HG02943 (cell line): ENCODE data around the gene FOXG1.

Experiments used
- ATAC-seq: cut with Tn5 transposase; IDR thresholded peaks from one replicate; pipeline ENCODE4 v1.9.1; 2021; ENCODE audit warnings: mild to moderate bottlenecking, low read depth, moderate library complexity; ENCODE audit not compliant: unreplicated experiment

The FOXG1 gene

DNA sequence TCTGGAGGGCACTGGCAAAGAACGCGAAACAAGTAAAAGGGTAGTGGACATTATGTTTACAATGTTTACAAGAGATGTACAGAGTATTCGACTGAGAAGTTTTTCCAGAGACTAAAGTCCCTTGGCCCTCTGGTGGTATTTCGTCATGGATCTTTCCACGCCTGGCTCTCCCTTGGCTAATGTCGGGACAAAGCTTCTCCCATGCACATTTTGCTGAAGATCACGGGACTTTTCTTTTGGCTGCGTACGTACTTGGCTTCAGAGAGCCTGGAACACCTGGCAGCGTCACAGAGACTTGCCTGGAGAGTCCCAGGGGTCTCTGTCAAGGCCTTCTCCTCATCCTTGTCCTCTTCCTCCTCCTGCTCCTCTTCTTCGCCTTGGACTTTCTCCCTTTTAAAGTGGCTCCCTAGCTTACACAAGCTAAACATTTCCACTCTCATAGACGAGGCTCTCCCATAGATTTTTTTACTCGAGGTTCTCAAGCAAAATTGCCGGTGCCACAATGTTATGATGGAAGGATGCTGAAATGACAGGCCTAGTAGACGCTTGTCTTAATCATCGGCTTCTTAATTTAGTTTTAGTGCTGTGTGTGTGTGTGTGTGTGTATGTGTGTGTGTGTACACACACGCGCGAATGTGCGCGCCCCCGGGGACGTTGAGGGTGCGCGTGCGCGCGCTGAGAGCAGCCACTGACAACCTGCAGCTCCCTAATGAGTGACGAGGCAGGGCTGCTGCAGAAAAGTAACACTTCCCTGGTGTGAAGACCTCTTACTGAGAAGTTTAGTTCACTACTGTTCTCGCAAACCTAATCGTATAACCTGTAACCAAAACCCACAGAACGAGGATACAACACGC lies 4.9 kb upstream of the FOXG1 start:
- ATAC-seq: no peak

DNA sequence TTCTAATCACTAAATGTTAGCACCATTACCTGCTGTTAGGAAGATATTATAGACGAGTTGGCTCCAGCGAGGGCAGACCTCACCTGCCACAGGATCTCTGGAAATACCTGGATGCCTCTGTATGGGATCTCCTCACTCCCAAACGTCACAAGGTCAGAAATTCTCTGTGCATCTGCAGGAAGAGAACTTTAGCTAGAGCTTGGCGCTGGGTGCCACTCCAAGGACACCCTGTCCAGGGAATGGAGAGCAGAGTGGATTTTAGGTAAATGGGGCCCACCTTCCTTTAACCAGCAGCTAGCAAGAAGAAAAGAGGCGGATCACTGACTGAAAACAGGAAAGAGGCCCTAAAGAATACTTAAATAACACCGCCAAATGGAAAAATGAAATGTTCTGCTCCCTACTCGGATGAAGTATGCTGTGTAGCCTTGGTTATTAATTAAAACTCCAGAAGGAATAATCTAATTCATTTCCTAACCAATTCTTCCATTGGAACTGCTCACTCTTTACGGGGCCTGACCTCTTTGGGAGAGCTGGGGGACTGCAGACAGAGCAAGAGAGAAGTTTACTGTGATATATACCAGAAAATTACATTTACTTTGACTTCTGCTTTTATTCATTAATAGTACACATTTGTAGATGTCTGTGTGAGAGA lies 4.2 kb upstream of the FOXG1 start:
- ATAC-seq: no peak

DNA sequence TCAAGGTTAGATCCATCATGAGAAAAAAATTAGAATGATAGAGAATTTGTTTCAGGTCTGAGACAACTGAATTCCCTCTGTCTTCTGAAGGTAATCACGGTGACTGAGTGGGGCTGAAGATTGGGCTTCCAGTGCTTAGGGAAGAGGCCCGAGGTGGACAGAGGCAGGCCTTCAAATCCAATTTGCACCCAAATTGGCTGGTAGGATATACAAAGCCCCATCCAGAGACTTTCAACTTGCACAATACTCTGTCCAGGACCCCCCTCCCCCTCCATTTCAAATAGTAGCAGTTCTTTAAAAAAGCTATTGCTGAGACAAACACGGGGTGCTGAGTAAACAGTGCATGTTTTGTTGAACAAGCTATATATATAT lies 3.6 kb upstream of the FOXG1 start:
- no peak for ATAC-seq

DNA sequence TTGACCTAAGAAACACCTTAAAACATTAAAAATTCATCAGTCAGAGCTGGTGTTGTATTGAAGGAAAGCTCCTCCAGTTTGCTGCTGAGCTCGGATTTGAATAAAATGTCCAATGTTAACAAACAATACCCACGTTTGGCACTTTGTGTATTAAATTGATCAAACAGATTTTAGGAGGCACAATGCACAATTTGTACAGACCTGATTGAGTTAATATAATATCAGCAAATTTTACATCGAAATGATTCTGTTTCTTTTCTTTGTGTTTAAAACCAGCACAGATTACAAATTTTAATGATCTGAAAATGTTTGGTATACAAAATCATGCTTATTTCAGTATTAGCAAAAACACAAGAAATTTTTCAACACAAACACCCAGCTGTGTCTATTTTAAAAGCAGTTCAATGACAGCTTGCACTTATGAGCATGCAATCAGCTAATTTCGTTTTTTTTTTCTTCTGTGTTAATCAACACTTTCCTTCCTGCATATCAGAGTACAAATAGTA lies 2.8 kb upstream of the FOXG1 start:
- ATAC-seq: no peak

DNA sequence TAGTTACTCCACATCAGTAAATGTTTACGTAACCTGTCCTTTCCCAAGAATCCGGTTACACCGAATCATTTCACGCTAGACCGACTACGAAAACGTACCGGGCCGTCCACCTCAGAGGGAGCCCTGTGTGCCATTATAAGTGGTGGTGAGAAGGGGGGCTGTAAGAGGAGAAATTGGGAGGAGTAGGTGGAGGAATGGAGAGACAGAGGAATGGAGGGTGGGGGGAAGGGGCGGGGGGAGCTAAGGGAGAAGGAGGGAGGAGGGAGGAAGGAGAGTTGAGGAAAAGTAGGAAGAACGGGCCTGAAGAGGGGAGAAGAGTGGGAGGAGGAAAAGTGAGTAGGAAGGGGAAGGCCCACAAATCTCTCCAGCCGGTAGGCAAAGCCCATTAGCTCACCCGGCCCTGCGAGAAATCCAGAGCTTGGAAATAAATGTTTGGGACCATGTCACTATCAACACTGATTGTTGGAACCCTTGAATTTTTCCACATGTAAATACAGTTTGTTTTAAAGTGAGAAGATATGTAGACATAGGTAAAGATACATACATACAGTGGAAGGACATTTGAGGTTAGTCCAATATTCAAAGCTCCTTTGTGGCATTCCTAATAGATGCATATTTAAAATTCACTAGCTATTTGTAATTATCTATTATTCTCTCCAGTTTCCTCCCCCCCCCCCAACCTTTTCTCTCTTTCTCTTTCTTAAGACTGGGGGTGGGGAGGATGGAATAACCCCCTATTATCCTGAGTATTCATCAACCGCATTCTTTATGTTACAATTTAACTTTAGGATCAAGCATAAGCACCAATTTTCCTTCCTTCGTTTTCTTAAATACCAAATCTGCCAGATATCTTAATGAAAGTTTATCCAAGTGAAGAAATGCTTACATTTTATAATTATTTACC lies 2.1 kb upstream of the FOXG1 start:
- ATAC-seq: no peak

DNA sequence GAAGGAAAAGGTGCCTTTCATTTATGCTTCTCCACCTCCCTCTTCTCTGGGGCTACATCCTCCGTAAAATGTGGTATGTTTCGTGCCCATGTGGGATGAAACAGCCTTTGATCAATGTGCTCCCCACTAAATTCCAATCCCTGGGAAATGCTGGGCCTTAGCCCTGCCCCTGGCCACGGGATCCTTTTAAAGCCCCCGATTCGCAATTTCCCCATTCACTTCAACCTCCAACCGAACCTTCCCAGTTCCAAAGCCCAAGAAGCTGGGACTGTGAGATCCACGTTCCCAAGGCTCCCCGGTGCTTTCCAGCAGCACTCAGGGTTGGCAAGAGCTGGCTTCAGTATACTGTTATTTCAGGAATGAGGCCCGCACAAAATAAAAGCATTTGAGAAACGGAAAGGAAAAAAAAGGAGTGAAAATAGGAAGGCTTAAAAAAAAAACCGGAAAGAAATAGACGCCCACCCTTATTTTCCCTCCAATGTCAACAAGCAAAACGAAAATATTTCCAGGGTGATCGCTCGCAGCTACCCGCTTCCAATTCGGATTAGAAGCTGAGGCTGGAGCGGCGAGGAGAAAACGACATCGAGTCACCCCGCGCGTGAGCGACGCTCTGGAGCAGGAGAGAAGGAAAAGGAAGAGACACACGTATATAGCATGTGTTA lies 1.3 kb upstream of the FOXG1 start:
- ATAC-seq: no peak

- ATAC-seq: no peak
Measured at GRCh38 chr14:28765831-28766468, 637 bp upstream of the FOXG1 start.

- no peak for ATAC-seq
Measured at GRCh38 chr14:28767030-28767852, 654 bp downstream of the FOXG1 start.

DNA sequence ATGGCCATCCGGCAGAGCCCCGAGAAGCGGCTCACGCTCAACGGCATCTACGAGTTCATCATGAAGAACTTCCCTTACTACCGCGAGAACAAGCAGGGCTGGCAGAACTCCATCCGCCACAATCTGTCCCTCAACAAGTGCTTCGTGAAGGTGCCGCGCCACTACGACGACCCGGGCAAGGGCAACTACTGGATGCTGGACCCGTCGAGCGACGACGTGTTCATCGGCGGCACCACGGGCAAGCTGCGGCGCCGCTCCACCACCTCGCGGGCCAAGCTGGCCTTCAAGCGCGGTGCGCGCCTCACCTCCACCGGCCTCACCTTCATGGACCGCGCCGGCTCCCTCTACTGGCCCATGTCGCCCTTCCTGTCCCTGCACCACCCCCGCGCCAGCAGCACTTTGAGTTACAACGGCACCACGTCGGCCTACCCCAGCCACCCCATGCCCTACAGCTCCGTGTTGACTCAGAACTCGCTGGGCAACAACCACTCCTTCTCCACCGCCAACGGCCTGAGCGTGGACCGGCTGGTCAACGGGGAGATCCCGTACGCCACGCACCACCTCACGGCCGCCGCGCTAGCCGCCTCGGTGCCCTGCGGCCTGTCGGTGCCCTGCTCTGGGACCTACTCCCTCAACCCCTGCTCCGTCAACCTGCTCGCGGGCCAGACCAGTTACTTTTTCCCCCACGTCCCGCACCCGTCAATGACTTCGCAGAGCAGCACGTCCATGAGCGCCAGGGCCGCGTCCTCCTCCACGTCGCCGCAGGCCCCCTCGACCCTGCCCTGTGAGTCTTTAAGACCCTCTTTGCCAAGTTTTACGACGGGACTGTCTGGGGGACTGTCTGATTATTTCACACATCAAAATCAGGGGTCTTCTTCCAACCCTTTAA lies 1.5 kb downstream of the FOXG1 start:
- no peak for ATAC-seq

DNA sequence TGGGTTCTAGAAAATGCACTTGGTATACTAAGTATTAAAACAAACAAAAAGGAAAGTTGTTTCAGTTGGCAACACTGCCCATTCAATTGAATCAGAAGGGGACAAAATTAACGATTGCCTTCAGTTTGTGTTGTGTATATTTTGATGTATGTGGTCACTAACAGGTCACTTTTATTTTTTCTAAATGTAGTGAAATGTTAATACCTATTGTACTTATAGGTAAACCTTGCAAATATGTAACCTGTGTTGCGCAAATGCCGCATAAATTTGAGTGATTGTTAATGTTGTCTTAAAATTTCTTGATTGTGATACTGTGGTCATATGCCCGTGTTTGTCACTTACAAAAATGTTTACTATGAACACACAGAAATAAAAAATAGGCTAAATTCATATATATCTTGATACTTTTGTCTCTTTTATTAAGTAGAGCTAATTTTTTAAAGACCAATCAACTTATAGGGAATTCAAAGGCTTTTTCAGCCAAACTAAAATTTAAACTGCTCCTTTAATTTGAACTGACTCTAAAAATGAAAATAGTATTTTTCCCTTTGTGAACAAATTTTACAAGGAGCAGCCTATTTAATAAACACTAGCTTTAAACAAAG lies 2.8 kb downstream of the FOXG1 start:
- ATAC-seq: no peak

DNA sequence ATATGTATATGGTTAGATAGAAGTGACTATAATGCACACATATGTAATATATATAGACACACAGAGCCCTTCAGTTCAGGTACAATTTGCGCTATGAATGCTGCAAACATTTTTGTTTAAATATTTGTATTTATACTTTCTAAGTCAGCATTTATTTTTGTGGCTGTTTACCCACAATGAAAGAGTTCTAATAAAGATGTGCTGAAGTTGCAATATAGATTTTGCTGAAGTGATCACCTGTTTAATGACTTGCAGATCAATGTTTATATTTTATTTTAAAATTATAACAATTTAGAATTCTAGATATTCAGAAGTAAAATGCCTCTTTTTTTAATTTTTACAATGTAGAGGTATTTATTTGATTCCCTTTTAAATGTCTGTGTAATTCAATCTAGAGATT lies 3.5 kb downstream of the FOXG1 start:
- no peak for ATAC-seq

DNA sequence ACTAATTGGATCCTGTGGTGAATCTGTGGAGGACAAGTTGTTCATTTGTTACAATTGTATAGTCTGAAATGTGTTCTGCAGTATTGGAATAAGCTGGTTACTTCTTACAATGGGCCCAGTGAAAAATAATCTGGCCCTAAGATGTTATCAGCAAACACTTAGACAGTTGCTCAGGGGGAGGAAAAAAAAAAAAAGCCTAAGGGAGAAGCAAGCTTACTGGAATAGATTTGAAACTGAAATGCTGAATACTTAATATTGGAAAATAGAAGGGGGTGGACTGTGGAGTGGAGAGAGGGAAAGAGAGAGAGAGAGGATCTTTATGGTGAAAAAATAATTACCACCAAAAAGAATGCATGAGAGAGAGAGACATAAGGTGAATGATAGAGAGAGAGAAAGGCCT lies 4.0 kb downstream of the FOXG1 start:
- no peak for ATAC-seq

DNA sequence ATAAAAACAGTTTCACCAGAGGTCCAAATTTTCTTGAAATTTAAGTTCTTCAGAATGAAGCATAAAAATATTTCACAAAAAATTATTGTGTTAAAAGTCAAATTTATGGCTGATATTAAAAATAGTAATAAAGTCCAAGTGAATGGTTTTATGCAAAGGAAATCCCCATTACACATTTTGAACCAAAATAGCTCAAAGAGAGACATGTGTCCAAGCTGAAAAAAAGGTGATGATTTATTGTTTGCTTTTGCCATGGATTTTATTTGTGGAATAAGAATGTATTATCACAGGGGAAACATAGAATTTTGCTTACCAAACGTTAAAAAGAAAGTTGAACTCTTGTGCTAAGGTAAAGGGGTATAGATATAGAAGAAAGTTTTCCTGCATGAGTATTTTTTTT lies 4.6 kb downstream of the FOXG1 start:
- no peak for ATAC-seq

DNA sequence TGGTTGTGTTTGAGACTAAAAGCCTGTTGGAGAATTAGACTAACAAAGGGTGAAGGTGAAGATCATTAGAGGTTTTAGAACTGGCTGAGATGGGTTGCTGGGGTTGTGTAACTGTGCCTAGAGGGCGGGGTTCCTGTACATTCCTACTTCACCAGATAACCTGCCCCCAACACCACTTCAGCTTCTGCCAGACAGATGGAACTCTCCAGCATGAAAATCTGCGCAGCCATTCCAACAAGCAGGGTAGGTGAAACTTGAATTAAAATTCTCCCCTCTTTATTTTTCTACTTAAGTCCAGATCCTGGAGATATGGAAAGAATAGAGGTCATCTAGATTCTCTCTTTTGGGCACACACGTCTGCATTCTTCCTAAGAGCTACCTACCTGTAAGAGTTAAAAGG lies 6.0 kb downstream of the FOXG1 start:
- no peak for ATAC-seq

DNA sequence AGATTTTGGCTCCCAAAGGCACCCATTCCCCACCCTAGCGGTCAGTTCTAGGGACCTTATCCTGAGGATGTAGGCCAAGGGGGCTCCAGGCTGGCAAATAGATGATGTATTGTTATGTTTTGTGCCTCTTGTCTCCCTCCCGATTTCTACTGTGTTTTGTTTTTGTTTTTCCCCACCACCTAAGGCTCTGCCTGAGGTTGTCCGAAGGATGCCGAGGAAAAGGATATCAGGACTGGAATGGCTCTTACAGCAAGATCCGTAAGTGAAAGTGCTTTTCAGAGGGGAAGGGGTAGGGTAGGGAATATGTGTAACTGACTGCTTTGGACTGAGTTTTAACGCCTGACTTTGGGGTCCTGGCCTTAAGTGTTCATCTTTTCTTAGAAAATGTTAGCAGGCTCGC lies 6.6 kb downstream of the FOXG1 start:
- no peak for ATAC-seq

DNA sequence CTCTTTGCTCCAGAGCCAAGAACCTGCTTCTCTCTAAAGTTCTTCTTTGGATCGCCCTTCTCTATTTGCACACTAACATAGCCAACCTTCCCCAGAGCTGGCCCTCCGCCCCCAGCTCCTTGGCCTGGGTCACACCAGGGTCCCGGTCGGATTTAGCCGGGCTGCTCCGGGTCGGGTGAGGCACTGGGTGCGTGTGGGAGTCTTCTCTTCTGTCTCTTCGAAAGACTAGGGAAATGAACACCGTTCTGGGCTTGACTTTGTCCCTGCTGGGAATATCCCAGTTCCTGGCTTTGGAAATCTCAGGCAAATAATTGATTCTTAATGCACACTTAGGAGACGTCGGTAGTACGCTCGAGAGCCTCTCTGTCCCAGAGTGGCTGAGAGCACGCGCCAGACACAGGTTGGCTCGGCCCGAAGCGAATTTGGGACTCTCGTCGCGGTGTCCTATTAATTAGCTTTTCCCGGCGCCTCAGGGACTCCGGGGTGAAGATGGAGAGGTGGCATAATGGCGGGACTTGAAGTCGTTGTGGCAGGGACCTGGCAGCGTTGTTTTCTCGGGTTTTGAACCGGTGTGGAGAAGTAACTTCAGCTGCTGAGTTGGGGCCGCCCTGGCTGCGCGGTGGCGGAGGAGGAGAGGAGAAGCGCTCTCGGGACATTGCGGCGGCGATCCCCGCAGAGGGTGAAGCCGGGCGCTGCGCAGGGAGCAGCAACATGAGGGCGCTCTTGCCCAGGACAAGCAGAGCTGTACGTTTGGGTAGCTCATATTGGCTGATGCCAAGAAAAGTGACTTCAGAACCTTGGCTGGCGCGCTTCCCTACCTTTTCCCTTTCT lies 7.5 kb downstream of the FOXG1 start:
- no peak for ATAC-seq
